Bronchial epithelial cell (primary cell): ENCODE results near the gene OR2T33. TPM values are rescaled to one million over a fixed set of nuclear protein-coding genes. Genes with fewer than 3 reads are reported as not detected.

Experiments used
- DNase-seq: peaks from one replicate; pipeline ENCODE4 v3.0.0-alpha.2; 2010; ENCODE audit warnings: low read depth
- FAIRE-seq: peaks from 2 replicates; lab custom pipeline; 2011; peaks lifted over from hg19 to GRCh38; lab: Jason Lieb, UNC
- H3K27me3 ChIP-seq: 2 replicates; pipeline ENCODE4 v1.5.1; 2011; ENCODE audit warnings: low read length; ENCODE audit not compliant: control insufficient read depth, insufficient read depth
- H3K36me3 ChIP-seq: 2 replicates; pipeline ENCODE4 v1.5.1; 2011; ENCODE audit warnings: low read length; ENCODE audit not compliant: control insufficient read depth, insufficient read depth
- H3K4me3 ChIP-seq: 2 replicates; pipeline ENCODE4 v1.5.1; 2011; ENCODE audit warnings: mild to moderate bottlenecking, low read depth, low read length, control low read depth
- CTCF ChIP-seq: IDR thresholded peaks from 2 replicates; pipeline ENCODE4 v1.5.1; 2011; ENCODE audit warnings: mild to moderate bottlenecking, moderate library complexity, low read length, control low read depth, inconsistent platforms; ENCODE audit not compliant: insufficient read depth, severe bottlenecking
- total RNA-seq: library from RNA; depleted of rRNA; stranded (reverse); fragments of >200 nt; gene quantifications from 2 replicates; pipeline ENCODE4 v1.2.1, GENCODE V29; 2014

OR2T33 gene
- total RNA-seq, 1 donor from 2014 or later, result not detected

DNA sequence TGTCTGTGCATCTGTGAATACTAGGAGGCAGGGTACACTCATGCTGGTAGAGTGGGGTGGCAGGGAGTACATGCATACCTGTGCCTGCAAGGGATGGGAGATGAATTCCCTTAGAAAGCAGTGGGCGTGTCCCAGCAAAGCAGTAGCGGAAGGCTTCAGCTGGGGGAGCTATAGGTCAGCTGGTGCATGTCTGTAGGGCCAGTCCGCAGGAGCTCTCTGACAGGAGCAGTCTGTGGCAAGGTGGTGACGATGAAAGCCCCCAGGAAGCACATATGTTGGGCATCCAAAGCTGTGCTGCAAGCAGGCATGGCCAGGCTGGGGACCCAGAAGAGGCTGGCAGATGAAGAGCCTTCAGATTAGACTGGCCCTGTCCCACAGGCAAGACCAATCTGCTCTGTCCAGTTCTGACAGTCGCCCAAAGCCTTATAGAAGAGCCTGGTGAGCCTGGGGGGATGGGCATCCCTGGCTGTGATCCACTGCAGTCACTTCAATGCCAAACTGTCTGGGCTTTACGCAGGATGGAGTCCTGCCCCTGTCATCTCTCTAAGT lies 48.3 kb downstream of the OR2T33 start:
- no peaks in the 10 kb centered on the region for H3K27me3 ChIP-seq
- DNase-seq (no peak), FAIRE-seq (no peak)
- H3K4me3 ChIP-seq, result no peak overlapping the region
- no peak for TF ChIP-seq CTCF
- no peaks in the 10 kb centered on the region for H3K36me3 ChIP-seq

DNA sequence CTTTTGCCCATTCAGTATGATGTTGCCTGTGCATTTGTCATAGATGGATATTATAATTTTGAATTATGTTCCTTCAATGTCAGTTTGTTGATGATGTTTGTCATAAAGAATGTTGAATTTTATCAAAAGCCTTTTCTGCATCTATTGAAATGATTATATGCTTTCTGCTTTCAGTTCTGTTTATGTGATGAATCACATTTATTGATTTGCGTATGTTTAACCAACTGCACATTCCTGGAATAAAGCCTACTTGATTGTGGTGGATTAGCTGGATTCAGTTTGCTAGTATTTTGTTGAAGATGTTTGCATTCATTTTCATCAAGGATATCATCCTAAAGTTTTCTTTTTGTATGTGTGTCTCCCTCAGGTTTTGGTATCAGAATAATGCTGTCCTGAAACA lies 52.2 kb downstream of the OR2T33 start:
- FAIRE-seq (no peak), DNase-seq (no peak)
- H3K27me3 ChIP-seq, result no peaks in the 10 kb centered on the region
- H3K4me3 ChIP-seq, result no peak overlapping the region
- no peak for TF ChIP-seq CTCF
- no peaks in the 10 kb centered on the region for H3K36me3 ChIP-seq

Other genes starting within 250 kb of the OR2T33 start
- not detected in 2 replicates for gene OR2L2, start 247.9 kb downstream of the OR2T33 start, total RNA-seq
- not detected in 2 replicates for gene OR2L3, start 231.1 kb downstream of the OR2T33 start, total RNA-seq
- not detected in 2 replicates for gene OR2L13, start 182.8 kb downstream of the OR2T33 start, total RNA-seq
- not detected in 2 replicates for gene OR2M5, start 132.8 kb downstream of the OR2T33 start, total RNA-seq
- gene OR2M2, start 103.2 kb downstream of the OR2T33 start, total RNA-seq, result not detected in 2 replicates
- gene OR2M3, start 80.7 kb downstream of the OR2T33 start, total RNA-seq, result under 0.01 TPM in 1 of 2 replicates, not detected in the other
- gene OR2M4, start 46.6 kb downstream of the OR2T33 start, total RNA-seq, result not detected in 2 replicates
- not detected in 2 replicates for gene OR2T12, start 25.4 kb upstream of the OR2T33 start, total RNA-seq
- gene OR2M7, start 46.6 kb upstream of the OR2T33 start, total RNA-seq, result not detected in 2 replicates
- gene OR14C36, start 70.8 kb upstream of the OR2T33 start, total RNA-seq, result not detected in 2 replicates
- not detected in 2 replicates for gene OR2T4, start 83.7 kb upstream of the OR2T33 start, total RNA-seq
- not detected in 2 replicates for gene OR2T6, start 97.8 kb upstream of the OR2T33 start, total RNA-seq
- not detected in 2 replicates for gene OR2T1, start 125.1 kb upstream of the OR2T33 start, total RNA-seq
- gene OR2T2, start 167.7 kb upstream of the OR2T33 start, total RNA-seq, result not detected in 2 replicates
- gene OR2T3, start 195.4 kb upstream of the OR2T33 start, total RNA-seq, result not detected in 2 replicates
- gene OR2T5, start 210.6 kb upstream of the OR2T33 start, total RNA-seq, result not detected in 2 replicates
- gene OR2G6, start 230.1 kb upstream of the OR2T33 start, total RNA-seq, result not detected in 2 replicates